ENCODE measurements around the gene CHST11.
A peak's percentile ranks its signal among the peaks of the same experiment; 100 is the strongest.

The CHST11 gene

GRCh38 chr12:104653730-104654664, 197.2 kb downstream of the CHST11 start:
- DNase-seq (ENCODE audit: low read depth) = no peak

- no peak for DNase-seq (ENCODE audit: low read depth)
Observed at GRCh38 chr12:104654665-104655609, 198.2 kb downstream of the CHST11 start.

- DNase-seq (ENCODE audit: low read depth) = no peak
Observed at GRCh38 chr12:104656383-104656782, 199.6 kb downstream of the CHST11 start.

GRCh38 chr12:104656921-104657320, 200.2 kb downstream of the CHST11 start:
- peak; percentile 50 for DNase-seq (ENCODE audit: low read depth)

GRCh38 chr12:104657726-104658484, 201.2 kb downstream of the CHST11 start:
- DNase-seq (ENCODE audit: low read depth) = no peak

GRCh38 chr12:104659058-104659457, 202.3 kb downstream of the CHST11 start:
- no peak for DNase-seq (ENCODE audit: low read depth)

GRCh38 chr12:104662203-104662602, 205.5 kb downstream of the CHST11 start:
- DNase-seq (ENCODE audit: low read depth) = no peak

- no peak for DNase-seq (ENCODE audit: low read depth)
Observed at GRCh38 chr12:104662908-104663307, 206.2 kb downstream of the CHST11 start.

GRCh38 chr12:104664351-104664750, 207.6 kb downstream of the CHST11 start:
- no peak for DNase-seq (ENCODE audit: low read depth)

GRCh38 chr12:104665296-104665695, 208.5 kb downstream of the CHST11 start:
- no peak for DNase-seq (ENCODE audit: low read depth)

- no peak for DNase-seq (ENCODE audit: low read depth)
Observed at GRCh38 chr12:104667139-104667538, 210.4 kb downstream of the CHST11 start.

- no peak for DNase-seq (ENCODE audit: low read depth)
Observed at GRCh38 chr12:104668274-104668718, 211.5 kb downstream of the CHST11 start.

GRCh38 chr12:104669089-104669721, 212.5 kb downstream of the CHST11 start:
- DNase-seq (ENCODE audit: low read depth) = no peak

- DNase-seq (ENCODE audit: low read depth) = no peak
Observed at GRCh38 chr12:104669851-104670337, 213.1 kb downstream of the CHST11 start.

- no peak for DNase-seq (ENCODE audit: low read depth)
Observed at GRCh38 chr12:104670439-104671408, 214.0 kb downstream of the CHST11 start.

GRCh38 chr12:104671409-104672095, 214.8 kb downstream of the CHST11 start:
- peak; percentile 86 for DNase-seq (ENCODE audit: low read depth)

- no peak for DNase-seq (ENCODE audit: low read depth)
Observed at GRCh38 chr12:104672096-104672445, 215.3 kb downstream of the CHST11 start.

- DNase-seq (ENCODE audit: low read depth) = no peak
Observed at GRCh38 chr12:104672501-104673265, 215.9 kb downstream of the CHST11 start.

GRCh38 chr12:104673294-104673693, 216.5 kb downstream of the CHST11 start:
- DNase-seq (ENCODE audit: low read depth) = no peak

All from fibroblast of the conjunctiva (primary cell).